GM19239 (cell line): ENCODE data around the gene RSPH1.

ENCODE experiments used
- DNase-seq: peaks from one replicate; pipeline ENCODE4 v3.0.0; 2011; ENCODE audit warnings: low spot score; ENCODE audit not compliant: insufficient read length
- FAIRE-seq: peaks from 2 replicates; lab custom pipeline; 2011; peaks lifted over from hg19 to GRCh38; lab: Jason Lieb, UNC

The RSPH1 gene

GRCh38 chr21:42492201-42492600 lies 3.8 kb downstream of the RSPH1 start:
- DNase-seq = no peak
- FAIRE-seq = no peak

DNA sequence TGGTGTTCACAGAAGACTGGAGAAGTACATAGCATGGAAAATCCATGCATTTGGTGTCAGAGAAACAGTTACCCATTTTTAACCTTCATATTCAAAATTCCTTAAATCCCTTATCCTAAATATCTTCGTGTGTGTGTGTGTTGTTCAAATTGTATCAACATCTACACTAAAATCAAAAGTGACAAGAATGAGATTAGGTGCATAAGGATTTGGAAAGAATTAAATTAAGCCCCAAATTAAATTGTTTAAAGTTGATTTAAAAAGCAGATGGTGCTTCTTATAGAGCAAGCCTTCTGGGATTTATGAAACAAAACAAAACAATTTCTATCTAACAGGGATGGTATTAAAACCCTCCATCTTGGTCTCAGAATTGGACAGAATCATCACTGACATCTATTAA lies 4.7 kb downstream of the RSPH1 start:
- FAIRE-seq (no peak), DNase-seq (no peak)

GRCh38 chr21:42490720-42491119 lies 5.3 kb downstream of the RSPH1 start:
- no peak for FAIRE-seq

DNA sequence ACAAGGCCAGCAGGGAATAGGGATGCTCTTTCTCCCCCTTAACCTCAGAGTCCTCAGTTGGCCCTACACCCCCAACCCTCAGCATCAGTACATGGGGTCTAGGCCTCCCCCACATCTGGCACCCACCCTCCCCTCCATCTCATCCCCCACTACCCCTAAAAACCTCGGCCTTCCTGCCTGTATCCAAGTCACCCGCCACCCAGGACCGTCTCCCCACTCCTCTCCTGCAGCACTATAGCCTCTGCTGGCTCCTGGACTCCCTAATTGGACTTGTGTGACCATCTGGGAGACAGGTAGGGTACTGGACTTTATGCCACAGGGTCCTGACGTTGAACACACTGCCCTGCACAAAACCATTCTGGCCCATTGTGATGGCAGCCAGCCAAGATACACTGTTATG lies 6.0 kb downstream of the RSPH1 start:
- DNase-seq (no peak), FAIRE-seq (no peak)

More at GRCh38 chr21:42490720-42491119, 5.3 kb downstream of the RSPH1 start:
- no peak for DNase-seq

DNA sequence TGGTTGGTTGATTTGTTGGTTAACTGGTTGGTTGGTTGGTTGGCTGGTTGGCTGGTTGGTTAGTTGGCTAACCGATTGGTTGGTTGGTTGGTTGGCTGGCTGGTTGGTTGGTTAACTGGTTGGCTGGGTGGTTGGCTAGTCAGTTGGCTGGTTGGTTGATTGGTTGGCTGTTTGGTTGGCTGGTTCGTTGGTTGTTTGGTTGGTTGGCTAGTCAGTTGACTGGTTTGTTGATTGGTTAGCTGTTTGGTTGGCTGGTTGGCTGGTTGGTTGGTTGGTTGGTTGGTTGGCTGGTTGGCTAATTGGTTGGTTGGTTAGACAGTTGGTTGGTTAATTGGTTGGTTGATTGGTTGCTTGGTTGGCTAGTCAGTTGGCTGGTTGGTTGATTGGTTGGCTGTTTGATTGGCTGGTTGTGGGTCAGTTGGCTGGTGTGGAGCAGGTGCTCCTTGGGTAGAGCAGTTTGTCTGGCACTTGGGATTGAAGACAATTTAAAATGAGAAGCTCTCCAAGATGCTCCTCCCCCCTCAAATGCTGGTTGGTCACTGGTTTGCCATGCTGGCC lies 6.9 kb downstream of the RSPH1 start:
- no peak for FAIRE-seq
- no peak for DNase-seq

DNA sequence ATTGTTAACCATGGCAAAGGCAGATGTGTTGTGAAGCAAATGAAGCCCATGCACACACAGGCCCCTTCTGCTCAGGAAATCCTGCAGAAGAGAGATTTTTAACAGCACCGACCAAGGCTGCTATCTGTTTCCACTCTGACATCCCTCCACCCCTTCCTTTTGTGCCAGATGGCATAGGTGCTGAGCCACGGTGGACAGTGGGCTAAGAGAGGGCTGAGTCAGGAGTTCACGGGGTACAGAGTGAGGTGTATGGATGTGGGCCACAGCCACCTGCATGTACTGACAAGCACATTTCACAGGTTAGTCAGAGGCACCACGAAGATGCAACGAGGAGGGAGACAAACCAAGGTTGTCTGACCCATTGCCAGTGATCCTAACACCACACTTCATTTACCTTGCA lies 9.5 kb downstream of the RSPH1 start:
- DNase-seq = no peak
- no peak for FAIRE-seq

- DNase-seq (no peak), FAIRE-seq (no peak)
Observed at GRCh38 chr21:42486072-42486471, 10.0 kb downstream of the RSPH1 start.

DNA sequence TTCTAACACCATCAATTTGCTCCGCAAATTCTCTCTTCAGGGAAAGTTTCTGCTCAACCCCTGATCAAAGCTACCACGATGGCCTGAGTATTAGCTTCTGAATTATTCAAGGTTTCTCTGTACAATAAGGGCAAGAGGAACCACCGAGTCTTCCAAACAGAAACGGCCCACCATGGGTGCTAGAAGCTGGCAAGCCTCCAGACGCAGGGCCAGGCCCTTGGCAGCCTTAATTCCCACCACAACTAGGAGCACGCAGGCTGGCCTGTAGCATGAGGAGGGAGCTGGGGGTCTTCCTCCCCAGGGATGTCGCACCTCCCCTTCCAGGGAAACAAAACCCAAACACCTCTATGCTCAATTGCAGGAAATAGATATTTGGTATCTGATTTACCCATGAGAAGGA lies 11.1 kb downstream of the RSPH1 start:
- FAIRE-seq = no peak
- no peak for DNase-seq

- DNase-seq = no peak
- FAIRE-seq = no peak
Observed at GRCh38 chr21:42481169-42481568, 14.9 kb downstream of the RSPH1 start.

DNA sequence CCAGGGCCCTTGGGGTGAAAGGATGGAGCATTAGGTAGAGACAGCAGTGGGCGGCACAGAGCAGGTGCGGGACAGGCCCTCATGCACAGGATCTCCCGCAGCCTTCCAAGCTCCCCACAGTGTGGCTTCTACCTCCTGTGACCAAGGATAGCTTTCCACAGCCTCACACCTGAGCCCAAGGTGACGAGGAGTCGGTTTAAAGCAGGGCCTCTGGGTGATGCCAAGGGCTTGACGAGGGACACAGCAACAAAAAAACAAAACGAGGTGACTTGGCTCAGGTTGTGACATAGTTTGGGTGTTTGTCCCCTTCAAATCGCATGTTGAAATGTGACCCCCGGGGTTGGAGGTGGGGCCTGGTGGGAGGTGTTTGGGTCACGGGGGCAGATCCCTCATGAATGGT lies 15.3 kb downstream of the RSPH1 start:
- no peak for DNase-seq
- FAIRE-seq = no peak

DNA sequence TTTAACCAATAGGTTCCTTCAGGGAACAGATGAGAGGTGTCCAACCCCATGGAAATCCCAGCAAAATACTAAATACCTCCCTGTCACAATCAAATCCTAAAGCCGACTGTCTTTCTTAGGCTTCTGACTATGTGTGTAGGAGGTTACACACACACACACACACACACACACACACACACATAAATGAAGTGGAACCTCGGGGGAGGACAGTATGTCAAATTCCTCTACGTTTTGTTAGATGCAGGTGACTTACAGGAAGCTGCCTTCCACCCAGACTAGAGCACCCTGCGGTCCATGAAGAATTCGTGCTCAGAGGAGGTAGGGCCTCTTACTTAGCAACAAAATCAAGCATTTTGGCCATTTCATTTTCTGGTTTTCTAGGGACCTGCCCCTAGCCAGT lies 16.4 kb downstream of the RSPH1 start:
- no peak for FAIRE-seq
- no peak for DNase-seq

- DNase-seq (no peak), FAIRE-seq (peak; percentile 69)
Observed at GRCh38 chr21:42478504-42478903, 17.5 kb downstream of the RSPH1 start.

DNA sequence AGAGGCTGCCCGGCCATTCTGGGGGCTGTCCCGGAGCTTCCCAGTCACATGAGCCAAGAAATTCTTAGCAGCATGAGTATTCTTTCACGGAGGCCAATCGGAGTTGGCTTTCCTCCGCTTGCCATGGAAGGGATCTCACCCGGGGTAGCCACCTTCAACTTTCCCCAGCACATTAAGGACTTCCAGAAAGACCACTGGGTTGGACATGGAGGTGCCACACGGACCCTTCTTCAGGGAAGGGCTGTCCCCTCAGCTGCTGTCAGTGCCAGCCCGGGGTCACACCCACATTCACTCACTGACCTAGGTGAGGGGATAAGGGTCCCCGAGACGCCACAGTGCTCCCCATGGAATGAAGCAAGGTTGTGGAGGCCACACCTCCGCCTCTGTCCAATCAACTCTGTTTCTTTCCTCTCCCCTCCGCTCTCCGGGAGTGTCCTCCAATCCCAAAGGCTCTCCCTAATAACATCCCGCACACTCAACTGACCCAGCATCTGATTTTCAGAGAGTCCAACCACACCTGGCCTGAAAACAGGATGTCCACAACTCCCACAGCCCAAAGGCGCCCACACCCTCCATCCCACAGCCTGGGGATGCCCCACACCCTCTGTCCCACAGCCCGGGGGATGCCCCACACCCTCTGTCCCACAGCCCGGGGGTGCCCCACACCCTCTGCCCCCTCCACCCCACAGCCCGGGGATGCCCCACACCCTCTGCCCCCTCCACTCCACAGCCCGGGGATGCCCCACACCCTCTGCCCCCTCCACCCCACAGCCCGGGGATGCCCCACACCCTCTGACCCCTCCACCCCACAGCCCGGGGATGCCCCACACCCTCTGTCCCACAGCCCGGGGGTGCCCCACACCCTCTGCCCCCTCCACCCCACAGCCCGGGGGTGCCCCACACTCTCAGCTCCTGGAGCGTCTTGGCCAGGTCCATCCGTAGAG lies 19.4 kb downstream of the RSPH1 start:
- FAIRE-seq = no peak
- no peak for DNase-seq

GRCh38 chr21:42475526-42476387 lies 20.3 kb downstream of the RSPH1 start:
- FAIRE-seq (no peak), DNase-seq (no peak)

GRCh38 chr21:42475036-42475435 lies 21.0 kb downstream of the RSPH1 start:
- FAIRE-seq = no peak
- no peak for DNase-seq

GRCh38 chr21:42474043-42474831 lies 21.8 kb downstream of the RSPH1 start:
- DNase-seq (no peak), FAIRE-seq (peak; percentile 44)

GRCh38 chr21:42473498-42474042 lies 22.5 kb downstream of the RSPH1 start:
- no peak for DNase-seq
- FAIRE-seq = no peak

GRCh38 chr21:42472521-42472920 lies 23.5 kb downstream of the RSPH1 start:
- DNase-seq = no peak
- no peak for FAIRE-seq

GRCh38 chr21:42471716-42472330 lies 24.2 kb downstream of the RSPH1 start:
- DNase-seq = no peak
- no peak for FAIRE-seq
